ENCODE measurements around the gene PLA2G4E.
A peak's percentile ranks its signal among the peaks of the same experiment; 100 is the strongest.

Gene PLA2G4E

DNA sequence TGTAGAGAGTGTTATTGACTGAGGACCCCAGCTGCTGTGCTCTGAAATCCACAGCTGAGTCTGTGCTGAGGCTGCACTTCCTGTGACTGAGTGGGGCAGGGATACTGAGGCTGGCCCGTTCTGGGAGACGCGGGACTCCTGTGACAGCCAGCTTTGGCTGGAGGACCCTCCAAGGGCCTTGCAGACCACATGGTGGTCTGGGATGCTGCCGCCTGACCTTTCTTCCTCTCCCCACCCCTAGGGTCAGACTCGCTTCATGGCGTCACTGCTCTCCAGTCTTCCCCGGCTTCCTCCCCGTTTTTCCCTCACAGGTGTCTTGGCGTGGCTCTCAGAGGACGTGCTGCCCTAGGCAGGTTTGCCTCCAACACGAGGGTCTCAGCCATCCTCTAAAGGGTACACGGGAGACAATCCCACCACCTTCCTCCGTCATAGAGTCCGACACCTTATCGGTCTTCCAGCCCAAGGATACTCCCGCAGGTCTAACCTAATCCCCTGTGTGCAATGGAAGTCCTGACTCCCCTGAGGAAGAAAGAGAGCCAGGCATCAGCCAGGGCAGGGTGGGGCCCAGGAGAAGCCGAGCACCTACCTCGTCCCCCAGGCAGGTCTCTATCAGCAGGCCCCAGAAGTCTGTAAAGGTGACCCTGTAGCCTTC is 28.6 kb downstream of the PLA2G4E start:
- TF ChIP-seq CTCF (IDR thresholded peaks at IDR 0.05; ENCODE audit: low read depth, low read length): no peak
- no peak overlapping the region for H3K4me3 ChIP-seq (ENCODE audit: low read depth, low read length)

DNA sequence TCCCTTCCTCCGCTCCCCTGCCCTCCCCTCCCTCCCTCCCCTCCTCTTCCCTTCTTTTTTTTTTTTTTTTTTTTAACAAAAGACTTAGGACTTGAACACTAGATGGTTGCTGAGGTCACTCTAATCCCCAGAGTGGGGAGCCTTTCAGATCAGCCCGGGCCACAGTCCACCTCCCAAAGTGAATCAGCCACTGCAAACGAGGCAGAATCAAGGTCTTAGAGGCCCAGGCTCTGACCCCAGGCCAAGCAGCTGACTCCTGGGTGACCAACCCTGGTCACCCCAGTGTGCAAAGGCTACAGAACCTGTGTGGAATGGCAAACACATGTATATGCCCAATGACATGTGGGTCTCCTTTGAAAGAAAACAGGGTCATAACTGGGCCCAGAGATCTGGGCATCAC is 30.2 kb downstream of the PLA2G4E start:
- TF ChIP-seq CTCF (IDR thresholded peaks at IDR 0.05; ENCODE audit: low read depth, low read length): no peak
- H3K4me3 ChIP-seq (ENCODE audit: low read depth, low read length): no peak overlapping the region

DNA sequence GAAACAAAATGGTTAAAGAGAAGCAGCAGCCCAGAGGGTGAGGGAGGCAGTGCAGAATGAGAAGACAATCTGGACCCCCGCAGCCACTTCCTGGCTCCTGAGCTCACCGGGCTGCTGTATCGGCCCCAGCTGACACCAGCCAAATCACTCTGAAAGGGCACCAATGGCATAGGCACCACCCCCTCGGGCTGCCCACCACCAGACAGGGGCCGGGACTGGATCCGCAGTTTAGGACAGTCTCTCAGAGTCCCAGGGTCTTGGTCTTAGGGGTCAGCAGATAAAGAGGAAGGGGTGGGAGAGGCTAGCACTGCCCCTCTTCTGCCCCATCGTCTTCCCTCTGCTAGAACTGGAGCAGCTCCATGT is 30.6 kb downstream of the PLA2G4E start:
- TF ChIP-seq CTCF (IDR thresholded peaks at IDR 0.05; ENCODE audit: low read depth, low read length): no peak

GRCh38 chr15:41989573-41990242 is 31.1 kb downstream of the PLA2G4E start:
- H3K4me3 ChIP-seq (ENCODE audit: low read depth, low read length): no peak overlapping the region
- peak; percentile 95 for TF ChIP-seq CTCF (IDR thresholded peaks at IDR 0.05; ENCODE audit: low read depth, low read length)

More for the DNA sequence above, 30.6 kb downstream of the PLA2G4E start:
- H3K4me3 ChIP-seq (ENCODE audit: low read depth, low read length): no peak overlapping the region

DNA sequence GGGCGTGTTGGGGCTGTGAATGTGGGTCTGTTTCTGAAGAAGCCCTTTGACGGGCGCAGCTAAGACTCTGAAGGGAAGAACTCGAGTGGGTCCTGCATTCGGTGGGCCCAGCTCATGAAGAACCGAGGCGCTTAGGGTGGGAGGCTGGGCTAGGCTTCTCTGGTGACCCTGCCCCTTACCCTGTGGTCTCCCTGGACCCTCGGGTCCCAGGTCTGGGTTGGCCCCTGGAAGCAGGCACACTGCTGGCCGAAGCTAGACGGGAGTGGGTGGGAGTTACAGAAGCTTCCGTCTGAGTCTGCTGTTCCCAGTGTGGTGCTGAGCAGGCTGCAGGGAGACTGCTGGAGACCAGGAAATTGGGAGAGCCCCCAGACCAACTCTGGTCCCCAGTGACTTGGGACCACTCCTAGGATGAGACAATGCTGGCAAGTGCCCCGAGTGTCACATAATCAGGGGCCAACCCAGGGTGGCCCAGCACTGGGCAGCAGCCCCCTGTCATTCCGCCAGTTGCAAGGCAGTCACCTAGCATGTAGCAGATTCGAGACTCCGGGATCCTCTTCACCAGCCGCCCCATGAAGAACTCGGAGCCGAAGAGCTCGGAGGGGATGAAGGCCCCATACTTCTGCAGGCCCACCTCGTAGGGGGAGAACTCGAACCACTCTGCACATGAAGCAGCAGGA is 31.8 kb downstream of the PLA2G4E start:
- H3K4me3 ChIP-seq (ENCODE audit: low read depth, low read length): no peak overlapping the region
- no peak for TF ChIP-seq CTCF (IDR thresholded peaks at IDR 0.05; ENCODE audit: low read depth, low read length)

- H3K4me3 ChIP-seq (ENCODE audit: low read depth, low read length): no peak overlapping the region
- no peak for TF ChIP-seq CTCF (IDR thresholded peaks at IDR 0.05; ENCODE audit: low read depth, low read length)
These were observed 32.9 kb downstream of the PLA2G4E start for GRCh38 chr15:41987925-41988275.

Data from WI38 (cell line).